Heart left ventricle (tissue), 13 donors: ENCODE data around the gene NR2F1-AS1.

Source experiments
- POLR2A ChIP-seq, 2 donors: fragments of 450-650 bp; IDR thresholded peaks; one replicate each; pipeline ENCODE4 v1.6.1; 2017; ENCODE audit warnings: antibody characterized with exemption in 2 of 2, mild to moderate bottlenecking in 2 of 2, moderate library complexity in 2 of 2
- TF ChIP-seq, protein P1 (sequence below), 12 donors: fragments of 200-600 bp; sonication (generic) in 4 of 12; IDR thresholded peaks; one replicate each; pipeline versions ENCODE4 v1.5.0 to v1.8.0; 2018 to 2022; ENCODE audit warnings: antibody characterized with exemption in 12 of 12, mild to moderate bottlenecking in 5 of 12
- donor health status: ischemic (EF 13 %, LVEDD 7.1; RV severe dilation, severe dysfunction).
- donor health status: DM: no; HTN: yes; CAD: no.
- donor health status: DM: no; HTN: no; CAD: no.
- donor health status: ischemic (EF 25% LVEDD 6.9; RV normal size, moderate dysfunction).
- donor health status: ischemic (EF 25% LVEDD 5.7; RV mildly dilated, moderate dysfunction).
- donor health status: ischemic (EF 35%, LVEDD 5.7; RV mildly dilated, moderate dysfunction).
- donor health status: nonischemic (EF 11% LVEDD 7.7; RV severe dilation, severe dysfunction).
- donor health status: DM: yes; HTN: yes; CAD: no.
- donor health status: PGD.
- donor health status: ischemic (EF 29% LVEDD 5.4; RV normal size, mild dysfunction).
- donor health status: nonischemic (EF 23%, LVEDD 6.1; RV moderate dilation, normal function).

DNA sequence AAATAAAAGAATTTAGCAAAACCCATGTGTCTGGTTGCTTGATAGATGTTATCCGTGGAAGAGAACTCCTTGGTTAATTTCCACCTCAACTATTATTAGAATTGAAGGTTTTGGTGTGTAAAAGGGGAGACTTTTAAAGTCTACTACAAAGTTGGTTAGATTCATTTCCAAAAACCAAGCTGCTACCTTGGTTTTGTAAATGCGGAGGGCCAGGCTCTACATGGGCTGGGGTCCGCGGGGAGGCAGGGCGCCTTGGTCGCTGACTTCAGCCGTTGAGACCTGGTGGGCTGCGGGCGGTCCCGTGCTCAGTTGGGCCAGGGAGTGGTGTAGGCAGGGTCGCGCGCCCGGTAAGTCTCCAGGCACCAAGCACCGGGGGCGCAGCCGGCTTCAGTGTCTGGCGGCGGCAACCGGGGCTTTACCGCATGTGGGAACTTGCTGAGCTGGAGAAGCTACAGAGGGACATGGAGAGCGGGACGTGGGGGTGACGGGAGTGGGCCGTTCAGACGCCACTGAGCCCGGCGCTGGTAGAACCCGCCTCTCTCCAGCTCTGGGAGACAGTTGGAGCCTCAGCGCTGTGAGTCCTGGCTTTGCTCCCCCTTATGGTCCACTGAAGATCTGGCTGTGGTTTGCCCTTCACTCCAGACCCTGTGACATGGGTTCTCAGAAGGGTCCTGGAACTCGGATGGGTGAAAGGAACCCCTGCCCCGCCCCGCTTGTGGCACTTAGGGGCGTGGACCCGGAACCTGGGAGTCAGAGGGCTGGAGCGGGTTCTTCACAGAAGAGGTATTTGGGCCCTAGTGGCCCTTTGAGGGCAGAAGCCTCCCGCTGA lies 13.8 kb upstream of the NR2F1-AS1 start:
- TF ChIP-seq, protein P1, sequence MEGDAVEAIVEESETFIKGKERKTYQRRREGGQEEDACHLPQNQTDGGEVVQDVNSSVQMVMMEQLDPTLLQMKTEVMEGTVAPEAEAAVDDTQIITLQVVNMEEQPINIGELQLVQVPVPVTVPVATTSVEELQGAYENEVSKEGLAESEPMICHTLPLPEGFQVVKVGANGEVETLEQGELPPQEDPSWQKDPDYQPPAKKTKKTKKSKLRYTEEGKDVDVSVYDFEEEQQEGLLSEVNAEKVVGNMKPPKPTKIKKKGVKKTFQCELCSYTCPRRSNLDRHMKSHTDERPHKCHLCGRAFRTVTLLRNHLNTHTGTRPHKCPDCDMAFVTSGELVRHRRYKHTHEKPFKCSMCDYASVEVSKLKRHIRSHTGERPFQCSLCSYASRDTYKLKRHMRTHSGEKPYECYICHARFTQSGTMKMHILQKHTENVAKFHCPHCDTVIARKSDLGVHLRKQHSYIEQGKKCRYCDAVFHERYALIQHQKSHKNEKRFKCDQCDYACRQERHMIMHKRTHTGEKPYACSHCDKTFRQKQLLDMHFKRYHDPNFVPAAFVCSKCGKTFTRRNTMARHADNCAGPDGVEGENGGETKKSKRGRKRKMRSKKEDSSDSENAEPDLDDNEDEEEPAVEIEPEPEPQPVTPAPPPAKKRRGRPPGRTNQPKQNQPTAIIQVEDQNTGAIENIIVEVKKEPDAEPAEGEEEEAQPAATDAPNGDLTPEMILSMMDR (IDR thresholded peaks at IDR 0.05): no peak
- no peak for TF ChIP-seq POLR2A (IDR thresholded peaks at IDR 0.05)
